PC-3 (cell line): ENCODE data around the gene TGFBR3. TPM values are rescaled to one million over a fixed set of nuclear protein-coding genes. Genes with fewer than 3 reads are reported as not detected.
"Not testable (repeated sequence)": the region's sequence is repeated elsewhere in the genome, so short reads cannot be mapped to it uniquely, and the experiment has no call there.

Experiments used
- ATAC-seq: fragments of 200-7000 bp; cut with Tn5 transposase; 2 replicates; pipeline ENCODE4 v1.9.1; 2020; ENCODE audit warnings: mild to moderate bottlenecking, moderate library complexity
- BruUV-seq: library from RNA; stranded (reverse); fragments of 400-500 nt; replicated peaks from 2 replicates; lab custom pipeline; 2021; lab: Mats Ljungman, UMichigan
- CTCF ChIA-PET: fragments of 300-600 bp; sonication (Branson Sonifier 250); formaldehyde crosslinking; loops from one replicate; lab custom pipeline; 2022; ENCODE audit warnings: antibody characterized with exemption; lab: Charles Lee
- POLR2A ChIA-PET: fragments of 300-600 bp; sonication (Branson Sonifier 250); formaldehyde crosslinking; loops from one replicate; lab custom pipeline; 2022; ENCODE audit warnings: antibody characterized with exemption; ENCODE audit not compliant: unreplicated experiment; lab: Charles Lee
- DNase-seq: peaks from one replicate; pipeline ENCODE4 v3.0.0-alpha.2; 2015
- H2AFZ ChIP-seq: fragments of 300-600 bp; sonication (generic); 2 replicates; pipeline ENCODE4 v1.6.0; 2016; ENCODE audit warnings: antibody characterized with exemption, low read length
- H3F3A ChIP-seq: fragments of 300-600 bp; sonication (generic); one replicate; pipeline ENCODE4 v1.6.0; 2017; ENCODE audit warnings: antibody characterized with exemption, low read length, control low read depth, mild to moderate bottlenecking; ENCODE audit not compliant: unreplicated experiment
- H3K27ac ChIP-seq: fragments of 300-600 bp; sonication (generic); 2 replicates; pipeline ENCODE4 v1.5.1; 2016; ENCODE audit warnings: mild to moderate bottlenecking, low read length
- H3K27me3 ChIP-seq: fragments of 300-600 bp; sonication (generic); 2 replicates; pipeline ENCODE4 v1.6.1; 2016; ENCODE audit warnings: low read length, mixed read lengths
- H3K36me3 ChIP-seq: fragments of 300-600 bp; sonication (generic); 2 replicates; pipeline ENCODE4 v1.6.1; 2016; ENCODE audit warnings: low read depth, mixed run types, low read length, mixed read lengths
- H3K4me1 ChIP-seq: fragments of 300-600 bp; sonication (generic); 2 replicates; pipeline ENCODE4 v1.5.1; 2016; ENCODE audit warnings: low read length; ENCODE audit not compliant: insufficient read depth
- H3K4me2 ChIP-seq: fragments of 300-600 bp; sonication (generic); 2 replicates; pipeline ENCODE4 v1.6.0; 2016; ENCODE audit warnings: low read length
- H3K4me3 ChIP-seq: fragments of 300-600 bp; sonication (generic); 2 replicates; pipeline ENCODE4 v1.5.1; 2016; ENCODE audit warnings: mild to moderate bottlenecking, low read length, mixed read lengths
- H3K79me2 ChIP-seq: fragments of 300-600 bp; sonication (generic); 2 replicates; pipeline ENCODE4 v1.6.1; 2017; ENCODE audit warnings: low read length, mixed read lengths
- H3K9ac ChIP-seq: fragments of 300-600 bp; sonication (generic); 2 replicates; pipeline ENCODE4 v1.6.0; 2016; ENCODE audit warnings: mild to moderate bottlenecking, low read length
- H3K9me2 ChIP-seq: fragments of 300-600 bp; sonication (generic); replicated peaks from 2 replicates; pipeline ENCODE4 v1.6.1; 2016; ENCODE audit warnings: mixed run types, low read length, mixed read lengths
- H3K9me3 ChIP-seq: fragments of 300-600 bp; sonication (generic); 2 replicates; pipeline ENCODE4 v1.6.1; 2016; ENCODE audit warnings: low read length, mixed read lengths
- H4K20me1 ChIP-seq: fragments of 300-600 bp; sonication (generic); 2 replicates; pipeline ENCODE4 v1.6.1; 2016; ENCODE audit warnings: low read length, mixed read lengths
- EZH2 ChIP-seq: fragments of 300-600 bp; sonication (generic); IDR thresholded peaks from one replicate; pipeline ENCODE4 v1.6.1; 2017; ENCODE audit warnings: antibody characterized with exemption, mild to moderate bottlenecking, low read length; ENCODE audit not compliant: unreplicated experiment
- EZH2phosphoT487 ChIP-seq: fragments of 300-600 bp; sonication (generic); IDR thresholded peaks from 2 replicates; pipeline ENCODE4 v1.6.1; 2018; ENCODE audit warnings: mild to moderate bottlenecking, antibody characterized with exemption, low read length, borderline replicate concordance
- intact Hi-C: fragments of 100-400 bp; cut with micrococcal nuclease; formaldehyde crosslinking; loops from 2 replicates; pipeline ENCODE4 v1.9.0; 2023
- total RNA-seq: library from RNA; depleted of rRNA; stranded (reverse); fragments of >200 nt; gene quantifications from 2 replicates; pipeline ENCODE4 v1.2.3, GENCODE V29; 2014
- TF ChIP-seq, protein P1 (sequence below): fragments of 300-600 bp; sonication (generic); conservative IDR thresholded peaks from 2 replicates; pipeline ENCODE4 v1.5.1; 2017; ENCODE audit warnings: antibody characterized with exemption, low read depth, mild to moderate bottlenecking, low read length

Gene TGFBR3
- total RNA-seq, 1 experiment from 2014 or later: 2.8 TPM

DNA sequence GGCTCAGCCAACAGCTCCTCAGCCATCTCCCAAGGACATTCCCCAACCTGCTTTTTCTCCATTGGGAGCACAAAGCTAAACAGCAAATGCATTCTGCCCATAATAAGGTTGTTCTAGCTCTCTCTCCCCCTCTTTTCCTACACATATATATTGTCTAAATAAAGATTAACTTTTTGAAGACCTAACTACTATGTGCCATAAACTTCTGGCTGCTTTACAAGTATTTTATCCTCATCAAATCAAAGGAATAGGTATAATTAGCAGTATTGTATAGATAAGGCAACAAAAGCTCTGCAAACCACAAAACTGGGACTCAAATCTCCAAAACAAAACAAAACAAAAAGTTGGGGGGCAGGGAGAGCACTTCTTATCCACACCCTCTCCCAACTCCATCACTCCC, 43.4 kb downstream of the TGFBR3 start:
- peaks cover 9% of the 10 kb centered on the region; the same call in 1 of the 2 replicates for H3K36me3 ChIP-seq

DNA sequence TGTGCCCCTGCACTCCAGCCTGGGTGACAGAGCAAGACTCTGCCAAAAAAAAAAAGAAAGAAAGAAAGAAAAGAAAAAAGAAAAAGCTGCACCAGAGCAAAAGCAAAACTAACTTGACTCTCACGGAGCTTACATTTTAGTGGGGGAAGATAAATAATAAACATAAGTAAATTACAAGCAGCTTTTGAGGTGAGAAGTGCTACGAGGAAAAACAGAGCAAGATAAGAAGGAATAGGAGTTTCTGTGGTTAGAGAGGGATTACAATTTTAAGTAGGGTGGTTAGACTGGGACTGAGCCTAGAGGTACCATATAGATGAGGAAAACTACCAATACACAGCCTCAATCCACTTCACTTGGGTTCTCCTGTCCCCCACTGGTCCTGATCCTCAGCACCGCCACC, 43.9 kb downstream of the TGFBR3 start:
- Histone ChIP-seq H3K27ac (no peak overlapping the region), H2AFZ (no peak overlapping the region), H3K79me2 (no peaks in the 10 kb centered on the region), H3K4me1 (peaks cover 20% of the 10 kb centered on the region), H3K4me3 (no peak overlapping the region), H3K4me2 (no peak overlapping the region), H4K20me1 (no peaks in the 10 kb centered on the region), H3F3A (peaks cover 6% of the 10 kb centered on the region), H3K36me3 (peaks cover 9% of the 10 kb centered on the region; the same call in 1 of the 2 replicates), H3K9ac (no peak overlapping the region), H3K9me3 (peaks cover 10% of the 10 kb centered on the region; the same call in 1 of the 2 replicates), H3K27me3 (no peaks in the 10 kb centered on the region), H3K9me2 (no peaks in the 10 kb centered on the region)
- ChIA-PET POLR2A (interaction anchor here (0.6 kb wide), 1 partner anchor 233 kb away, joined by 7 read pairs; no protein-coding TSS in a partner anchor), CTCF (no interaction called here)
- no TSS peak for BruUV-seq
- no peak for ATAC-seq
- intact Hi-C loops: no loop called here
- DNase-seq: no peak
- TF ChIP-seq, protein P1, sequence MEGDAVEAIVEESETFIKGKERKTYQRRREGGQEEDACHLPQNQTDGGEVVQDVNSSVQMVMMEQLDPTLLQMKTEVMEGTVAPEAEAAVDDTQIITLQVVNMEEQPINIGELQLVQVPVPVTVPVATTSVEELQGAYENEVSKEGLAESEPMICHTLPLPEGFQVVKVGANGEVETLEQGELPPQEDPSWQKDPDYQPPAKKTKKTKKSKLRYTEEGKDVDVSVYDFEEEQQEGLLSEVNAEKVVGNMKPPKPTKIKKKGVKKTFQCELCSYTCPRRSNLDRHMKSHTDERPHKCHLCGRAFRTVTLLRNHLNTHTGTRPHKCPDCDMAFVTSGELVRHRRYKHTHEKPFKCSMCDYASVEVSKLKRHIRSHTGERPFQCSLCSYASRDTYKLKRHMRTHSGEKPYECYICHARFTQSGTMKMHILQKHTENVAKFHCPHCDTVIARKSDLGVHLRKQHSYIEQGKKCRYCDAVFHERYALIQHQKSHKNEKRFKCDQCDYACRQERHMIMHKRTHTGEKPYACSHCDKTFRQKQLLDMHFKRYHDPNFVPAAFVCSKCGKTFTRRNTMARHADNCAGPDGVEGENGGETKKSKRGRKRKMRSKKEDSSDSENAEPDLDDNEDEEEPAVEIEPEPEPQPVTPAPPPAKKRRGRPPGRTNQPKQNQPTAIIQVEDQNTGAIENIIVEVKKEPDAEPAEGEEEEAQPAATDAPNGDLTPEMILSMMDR: no peak
- no peak for TF ChIP-seq EZH2phosphoT487
- no peak for TF ChIP-seq EZH2

More for the DNA sequence above, 43.4 kb downstream of the TGFBR3 start:
- ATAC-seq (no peak), DNase-seq (no peak)
- no peaks in the 10 kb centered on the region for H3K27me3 ChIP-seq
- H3K9ac ChIP-seq: no peak overlapping the region
- no peak for TF ChIP-seq EZH2phosphoT487
- no peak for TF ChIP-seq EZH2
- TF ChIP-seq, protein P1: no peak
- H3F3A ChIP-seq: peaks cover 6% of the 10 kb centered on the region
- peaks cover 10% of the 10 kb centered on the region; the same call in 1 of the 2 replicates for H3K9me3 ChIP-seq
- BruUV-seq: no TSS peak
- no peaks in the 10 kb centered on the region for H4K20me1 ChIP-seq
- H3K4me2 ChIP-seq: no peak overlapping the region
- no peak overlapping the region for H3K4me3 ChIP-seq
- no peaks in the 10 kb centered on the region for H3K9me2 ChIP-seq
- no peak overlapping the region for H2AFZ ChIP-seq
- no peaks in the 10 kb centered on the region for H3K79me2 ChIP-seq
- H3K27ac ChIP-seq: no peak overlapping the region
- POLR2A ChIA-PET: interaction anchor here (0.6 kb wide), 1 partner anchor 233 kb away, joined by 7 read pairs; no protein-coding TSS in a partner anchor
- CTCF ChIA-PET: no interaction called here
- intact Hi-C loops: no loop called here
- peaks cover 20% of the 10 kb centered on the region for H3K4me1 ChIP-seq

DNA sequence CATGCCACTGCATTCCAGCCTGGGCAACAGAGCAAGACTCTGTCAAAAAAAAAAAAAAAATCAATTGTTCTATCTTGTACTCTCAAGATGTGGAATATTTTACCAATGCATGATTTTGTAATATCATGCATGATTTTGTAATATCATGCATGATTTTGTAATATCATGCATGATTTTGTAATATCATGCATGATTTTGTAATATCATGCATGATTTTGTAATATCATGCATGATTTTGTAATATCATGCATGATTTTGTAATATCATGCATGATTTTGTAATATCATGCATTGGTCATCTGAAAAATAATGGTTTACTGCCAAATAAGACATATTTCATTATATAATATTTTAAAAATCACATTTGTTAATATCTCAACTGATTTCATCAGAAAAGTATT, 45.7 kb downstream of the TGFBR3 start:
- H2AFZ ChIP-seq, DNase-seq, H3K9me2 ChIP-seq, POLR2A ChIA-PET, H3K36me3 ChIP-seq, CTCF ChIA-PET, H3K4me1 ChIP-seq, H3F3A ChIP-seq, H3K4me3 ChIP-seq, H3K27ac ChIP-seq, H3K9ac ChIP-seq, H3K4me2 ChIP-seq, H3K9me3 ChIP-seq, H4K20me1 ChIP-seq, BruUV-seq, H3K79me2 ChIP-seq, intact Hi-C loops, H3K27me3 ChIP-seq, ATAC-seq: not testable (repeated sequence)
